ENCODE measurements around the gene EEFSEC.
"Not testable (repeated sequence)": the region's sequence is repeated elsewhere in the genome, so short reads cannot be mapped to it uniquely, and the experiment has no call there.

The EEFSEC gene

DNA sequence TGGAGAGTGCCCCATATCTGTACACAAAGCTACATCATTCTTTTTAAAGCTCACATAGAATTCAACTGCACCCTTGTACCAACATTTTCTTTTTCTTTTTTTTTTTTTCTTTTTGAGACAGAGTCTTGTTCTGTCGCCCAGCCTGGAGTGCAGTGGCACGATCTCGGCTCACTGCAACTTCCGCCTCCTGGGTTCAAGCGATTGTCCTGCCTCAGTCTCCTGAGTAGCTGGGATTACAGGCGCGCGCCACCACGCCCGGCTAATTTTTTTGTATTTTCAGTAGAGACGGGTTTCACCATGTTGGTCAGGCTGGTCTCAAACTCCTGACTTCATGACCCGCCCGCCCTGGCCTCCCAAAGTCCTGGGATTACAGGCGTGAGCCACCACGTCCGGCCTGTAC is 1.1 kb downstream of the EEFSEC start:
- not testable (repeated sequence) for DNase-seq (ENCODE audit: low read depth)

DNA sequence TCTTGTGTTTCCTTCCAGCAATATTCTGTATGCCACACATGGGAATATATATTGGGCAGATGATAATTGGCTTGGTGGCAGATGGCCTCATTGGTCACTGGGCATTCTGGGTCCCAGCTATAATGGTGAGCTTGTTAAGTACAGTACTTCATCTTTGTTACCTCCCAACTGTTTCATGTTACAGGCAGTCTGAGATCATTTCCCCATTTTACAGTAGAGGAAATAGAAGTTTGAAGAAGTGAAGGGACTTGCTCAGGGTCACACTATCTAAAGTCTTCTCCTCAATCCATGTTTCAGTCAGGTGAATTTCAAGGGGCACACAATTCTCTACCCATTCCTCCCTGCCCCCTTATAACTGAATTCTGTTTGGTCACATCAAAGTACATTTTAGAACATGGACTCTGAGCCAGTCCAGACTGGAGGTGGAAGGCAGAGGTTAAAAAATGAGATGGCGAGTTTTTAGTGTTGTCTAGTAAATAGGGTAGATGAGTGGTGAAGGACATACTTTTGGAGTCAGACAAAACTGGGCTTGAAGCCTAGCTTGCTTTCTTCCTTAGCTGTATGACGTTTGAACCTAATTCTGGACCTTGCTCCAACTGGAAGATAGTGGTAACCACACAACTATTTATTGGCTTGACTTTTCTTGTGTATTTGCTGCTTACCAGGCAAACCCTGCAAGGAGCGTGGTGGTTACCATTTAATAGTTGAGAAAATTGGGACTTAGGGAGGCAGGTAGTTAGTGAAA is 2.5 kb downstream of the EEFSEC start:
- DNase-seq (ENCODE audit: low read depth) = no peak

DNA sequence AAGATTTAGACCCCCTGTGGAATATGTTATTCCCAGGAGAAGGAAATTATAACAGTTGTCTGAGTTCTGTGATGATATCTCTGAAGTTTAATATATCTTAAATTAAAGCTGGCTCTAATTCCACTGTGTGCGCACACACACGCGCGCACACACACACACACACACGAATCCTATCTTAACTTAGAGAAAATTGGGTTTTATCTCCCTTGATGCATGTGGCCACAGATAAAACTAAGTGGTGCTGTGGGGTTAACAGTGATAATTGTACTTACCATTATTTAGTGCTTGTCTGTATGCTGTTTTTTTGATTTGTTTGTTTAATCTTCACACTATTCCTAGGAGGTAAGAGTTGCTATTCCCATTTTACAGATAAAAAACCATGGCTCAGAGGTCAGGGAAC is 7.4 kb downstream of the EEFSEC start:
- no peak for DNase-seq (ENCODE audit: low read depth)

DNA sequence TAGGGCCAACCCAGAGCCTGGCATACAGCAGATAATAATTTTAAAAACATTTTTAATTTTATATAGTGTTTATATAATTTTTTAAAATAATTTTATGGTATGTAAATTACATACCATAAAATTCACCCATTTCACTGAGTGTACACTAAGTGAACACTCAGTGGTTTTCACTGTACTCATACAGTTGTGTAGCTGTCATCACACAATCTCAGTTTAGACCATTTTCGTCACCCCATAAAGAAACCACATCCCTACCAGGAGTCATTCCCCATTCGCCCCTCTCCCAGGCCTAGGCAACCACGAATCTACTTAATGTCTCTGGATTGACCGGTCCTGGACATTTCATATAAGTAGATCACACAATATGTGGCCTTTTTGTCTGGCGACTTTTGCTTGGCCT is 10.2 kb downstream of the EEFSEC start:
- DNase-seq (ENCODE audit: low read depth) = no peak

DNA sequence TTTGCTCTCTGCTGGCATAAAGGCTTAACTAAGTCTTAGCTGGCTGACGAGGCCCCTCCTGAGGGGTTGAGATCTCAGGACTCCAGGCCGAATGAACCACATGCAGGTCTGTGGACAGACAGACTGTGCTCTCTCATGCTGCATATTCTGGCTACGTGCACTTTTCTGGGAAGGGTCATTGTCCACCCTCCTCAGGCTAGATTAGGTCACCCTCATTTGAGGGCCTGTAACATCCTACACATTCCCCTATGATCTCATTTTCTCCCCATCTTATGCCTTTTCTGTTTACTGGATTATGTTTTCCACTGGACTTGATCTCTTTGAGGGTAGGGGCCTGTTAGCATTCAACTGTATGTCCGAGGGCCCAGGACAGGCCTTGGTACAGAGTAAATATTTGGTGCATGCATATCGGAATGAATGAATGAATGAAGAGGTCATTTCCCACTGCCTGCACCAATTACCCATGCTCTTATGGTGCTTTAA is 13.7 kb downstream of the EEFSEC start:
- DNase-seq (ENCODE audit: low read depth) = no peak

DNA sequence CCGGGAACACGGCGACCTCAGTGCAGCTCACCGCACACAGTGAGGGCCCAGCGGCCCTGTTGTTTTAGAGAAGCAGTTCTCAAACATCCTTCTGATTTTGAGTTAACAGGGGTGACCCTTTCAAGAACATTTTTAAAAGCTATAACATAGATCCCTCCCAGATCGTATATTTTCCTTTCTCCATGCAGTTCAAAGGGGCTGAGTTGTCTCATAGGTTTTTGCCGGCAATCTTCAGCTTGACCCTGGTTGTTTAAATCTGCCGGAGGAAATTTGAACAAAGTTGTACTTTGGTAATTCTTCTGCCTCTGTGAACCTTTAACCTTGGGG is 14.3 kb downstream of the EEFSEC start:
- no peak for DNase-seq (ENCODE audit: low read depth)

DNA sequence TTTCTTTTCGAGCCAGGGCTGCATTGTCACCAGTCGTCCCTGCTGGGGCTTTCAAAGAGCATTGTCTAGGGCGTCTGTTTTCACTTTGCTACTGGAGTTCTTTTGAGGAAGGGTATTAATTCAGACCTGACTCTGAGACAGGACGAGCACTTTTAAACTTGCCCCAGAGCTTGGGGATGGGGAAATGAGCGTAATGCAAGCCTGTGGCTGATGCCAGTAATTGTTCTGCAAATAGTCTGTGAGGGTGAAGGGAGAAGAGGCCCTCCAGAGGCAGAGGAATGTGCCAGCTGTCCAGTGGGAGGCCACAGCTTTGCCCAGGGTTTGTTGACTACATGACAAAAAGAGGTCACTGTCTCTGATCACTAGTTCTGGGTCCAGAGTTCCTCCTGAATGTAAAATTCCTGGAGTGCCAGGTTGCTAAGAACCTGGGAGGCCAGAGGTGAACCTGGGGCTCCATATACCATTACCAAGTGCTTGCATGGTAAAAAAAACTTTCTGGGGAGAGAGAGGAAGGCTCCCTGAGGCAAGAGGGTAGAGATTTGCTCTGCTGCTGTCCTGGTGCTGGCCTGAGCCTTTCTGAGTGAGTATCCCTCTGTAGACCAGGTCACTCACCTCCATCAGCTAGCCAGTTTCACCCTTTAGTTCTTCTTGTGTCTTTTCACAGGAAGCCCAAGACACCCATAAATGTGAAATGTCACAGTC is 14.8 kb downstream of the EEFSEC start:
- DNase-seq (ENCODE audit: low read depth) = peak; percentile 31

DNA sequence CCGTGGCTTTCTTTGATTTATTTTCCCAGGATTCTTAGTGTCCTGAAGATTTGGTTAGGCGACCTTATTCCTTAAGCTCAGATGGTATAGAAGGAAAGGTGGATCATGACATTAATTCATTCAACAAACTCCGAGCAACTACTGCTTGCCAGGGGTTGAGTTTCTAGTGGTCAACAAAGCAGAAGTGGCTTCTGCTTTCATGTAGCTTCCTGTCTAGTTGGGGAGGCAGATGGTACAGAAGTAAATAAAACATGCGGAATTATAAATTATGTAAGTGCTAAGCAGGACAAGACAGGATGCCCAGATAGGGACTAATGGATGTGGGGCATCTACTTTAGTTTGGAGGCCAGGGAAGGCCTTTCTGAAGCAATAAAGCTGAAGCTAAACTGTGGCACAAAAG is 15.6 kb downstream of the EEFSEC start:
- DNase-seq (ENCODE audit: low read depth) = no peak

DNA sequence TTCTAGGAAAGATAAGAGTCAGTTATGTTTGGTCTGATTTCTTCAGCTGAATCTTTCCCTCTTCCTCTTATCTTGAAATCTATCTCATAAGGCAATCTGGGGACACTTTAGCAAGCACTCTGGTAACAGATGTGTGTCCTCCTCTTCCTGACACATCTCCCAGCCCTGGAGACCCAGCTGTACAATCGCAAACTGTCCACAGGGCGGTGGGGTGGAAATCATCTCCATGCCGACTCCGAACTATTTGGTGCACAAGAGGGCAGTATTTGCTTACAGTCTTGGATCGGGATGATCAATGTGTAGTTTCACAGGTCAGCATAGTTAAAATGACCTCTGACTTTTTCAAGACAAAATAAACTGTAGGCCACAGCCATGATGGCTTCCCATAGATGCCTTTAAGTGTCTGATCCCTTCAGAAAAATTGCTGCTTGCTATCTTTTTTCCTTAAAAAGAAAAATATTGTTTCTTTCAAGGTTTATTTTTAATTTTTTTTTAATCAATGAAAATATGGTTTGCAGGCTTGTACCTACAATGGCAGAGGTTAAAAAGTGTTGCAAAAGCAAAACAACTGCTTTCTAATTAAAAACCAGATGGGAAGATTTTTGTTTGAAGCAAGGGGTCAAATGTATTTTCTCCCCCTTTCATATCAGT is 17.7 kb downstream of the EEFSEC start:
- DNase-seq (ENCODE audit: low read depth) = peak; percentile 80

DNA sequence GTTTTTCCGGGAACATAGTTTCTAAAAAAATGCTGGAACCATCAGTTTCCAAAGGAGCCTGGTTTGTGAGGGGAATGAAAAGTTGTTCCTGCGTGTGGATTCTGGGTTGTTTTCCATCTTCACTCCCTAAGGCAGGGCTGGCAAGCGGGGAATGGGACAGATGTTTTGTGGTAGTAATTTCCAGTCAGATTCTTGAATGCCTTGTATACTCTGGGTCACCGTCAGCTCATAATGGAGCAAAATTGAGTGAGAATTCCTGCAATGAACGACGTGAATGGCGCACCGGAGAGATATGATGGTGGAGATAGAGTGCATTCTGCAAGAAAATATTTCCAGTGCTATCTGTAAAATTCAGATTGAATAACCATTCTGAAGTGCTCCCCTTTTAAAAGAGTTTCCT is 19.9 kb downstream of the EEFSEC start:
- DNase-seq (ENCODE audit: low read depth) = no peak

DNA sequence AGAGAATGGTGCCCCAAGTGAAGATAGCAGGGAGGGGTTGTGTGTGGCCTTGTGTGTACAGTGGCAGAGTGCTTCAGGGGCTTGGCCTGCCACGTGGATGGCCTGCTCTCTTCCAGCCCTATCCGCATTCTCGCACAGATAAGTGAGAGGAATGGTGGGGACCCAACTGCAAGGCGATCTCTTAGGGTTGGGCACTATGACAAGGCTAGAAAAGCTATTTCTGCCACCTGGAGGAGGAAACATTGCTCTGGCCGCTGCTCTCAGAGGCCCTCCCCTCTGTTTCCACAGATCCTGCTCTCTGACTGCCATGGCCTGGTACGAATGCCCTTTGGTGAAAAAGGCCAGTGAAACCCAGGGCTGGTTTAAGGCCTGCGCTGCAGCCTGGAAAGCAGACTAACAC is 20.6 kb downstream of the EEFSEC start:
- DNase-seq (ENCODE audit: low read depth) = no peak

DNA sequence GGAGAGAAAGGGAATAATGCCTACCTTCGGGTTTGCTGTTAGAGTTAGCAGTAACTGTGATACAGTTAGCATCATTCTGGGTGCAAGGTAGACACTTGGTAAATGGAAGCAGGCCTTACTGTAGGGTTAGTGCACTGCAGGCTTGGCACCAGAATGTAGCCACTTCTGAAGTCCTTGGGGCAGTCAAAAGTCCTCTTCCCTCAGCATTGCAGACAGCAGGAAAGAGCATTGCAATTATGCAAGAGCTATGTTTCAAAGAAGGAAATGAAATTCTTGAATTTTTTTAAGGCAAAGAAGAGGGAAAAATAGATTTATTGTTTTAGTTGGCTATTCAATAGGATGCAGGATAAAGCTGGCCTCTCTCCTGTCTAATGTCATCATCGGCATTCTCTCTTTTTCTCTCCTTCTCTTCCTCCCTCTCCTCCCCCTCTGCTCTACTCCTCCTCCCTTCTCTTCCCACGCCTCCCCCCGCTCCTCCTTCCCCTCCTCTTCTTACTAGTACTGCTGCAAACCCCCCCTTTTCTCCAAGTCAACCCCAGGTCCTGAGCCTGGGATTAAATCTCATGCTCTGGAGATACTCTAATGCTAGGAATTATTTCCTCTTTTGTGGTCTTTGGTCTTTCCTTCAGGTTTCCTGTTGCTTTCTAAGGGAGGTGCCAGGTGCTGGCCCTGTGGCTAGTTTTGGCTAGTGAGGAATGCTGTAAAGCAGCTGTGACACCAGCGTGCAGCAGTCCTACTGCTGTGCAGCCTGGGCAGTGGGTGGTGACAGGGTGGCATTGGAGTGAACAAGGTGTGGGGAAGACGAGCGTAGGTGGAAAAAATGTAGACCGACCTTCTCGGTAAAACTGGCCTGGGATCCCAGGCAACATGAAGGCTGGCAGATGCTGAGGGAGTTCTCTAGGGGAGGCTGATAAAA is 21.7 kb downstream of the EEFSEC start:
- no peak for DNase-seq (ENCODE audit: low read depth)

DNA sequence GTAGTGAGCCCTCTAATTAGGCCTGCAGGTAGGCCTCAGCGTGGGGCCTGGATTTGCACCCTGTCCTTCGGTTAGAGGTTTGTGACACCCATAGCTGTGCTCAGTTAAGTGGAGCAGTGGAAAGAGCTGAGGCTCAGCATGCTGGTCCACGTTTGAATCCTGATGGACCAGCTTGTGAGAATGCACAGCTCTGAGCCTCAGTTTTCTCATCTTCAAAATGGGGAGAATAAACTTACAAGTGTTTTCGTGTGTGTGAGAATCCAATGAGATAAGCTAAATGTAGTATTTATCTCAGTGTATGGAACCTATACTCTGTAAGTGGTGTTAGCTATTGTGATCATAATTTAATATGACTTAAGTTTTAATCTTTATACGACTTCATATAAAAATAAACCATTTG is 22.5 kb downstream of the EEFSEC start:
- DNase-seq (ENCODE audit: low read depth) = no peak

DNA sequence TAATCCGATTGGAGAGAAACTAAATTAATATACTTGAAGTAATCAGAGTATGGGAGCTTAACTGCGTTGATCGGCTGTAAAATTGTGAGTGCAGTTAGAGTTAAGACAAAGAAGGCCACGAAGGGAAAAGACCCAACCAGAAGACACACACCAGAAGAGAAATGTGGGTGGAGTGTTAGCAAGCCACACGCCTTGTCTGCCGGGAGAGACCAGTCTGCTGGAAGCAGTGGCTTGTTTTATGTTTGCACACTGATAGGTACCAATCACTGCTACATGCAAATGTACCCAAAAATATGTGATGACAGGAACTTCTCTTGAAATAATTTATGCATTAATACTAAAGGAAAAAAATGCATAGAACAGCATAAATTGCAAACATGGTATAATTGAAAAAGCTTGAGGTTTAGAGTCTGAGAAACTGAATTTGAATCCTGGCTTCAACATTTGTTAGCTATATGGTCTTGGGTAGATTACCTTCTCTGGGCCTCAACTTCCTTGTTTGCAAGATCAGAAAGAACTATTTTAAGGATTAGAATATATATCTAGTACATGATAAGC is 23.1 kb downstream of the EEFSEC start:
- no peak for DNase-seq (ENCODE audit: low read depth)

DNA sequence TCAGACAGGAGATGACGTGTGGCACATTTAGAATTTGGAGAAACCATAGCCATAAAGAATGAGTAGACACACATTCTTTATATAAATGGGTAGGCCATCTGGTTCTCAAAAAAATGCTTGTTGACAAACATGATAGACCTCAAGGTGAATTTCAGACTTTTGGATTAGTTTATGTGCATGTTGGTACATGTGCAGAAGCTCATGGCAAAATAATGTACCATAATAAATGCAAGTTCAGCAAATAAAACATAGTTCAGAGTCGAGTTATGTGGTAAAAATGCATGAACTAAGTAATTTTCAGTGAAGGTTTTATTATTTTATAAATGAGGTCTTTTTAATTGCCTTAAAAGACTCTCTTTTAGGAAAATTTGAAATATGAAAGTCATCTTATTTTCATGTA is 24.6 kb downstream of the EEFSEC start:
- no peak for DNase-seq (ENCODE audit: low read depth)

DNA sequence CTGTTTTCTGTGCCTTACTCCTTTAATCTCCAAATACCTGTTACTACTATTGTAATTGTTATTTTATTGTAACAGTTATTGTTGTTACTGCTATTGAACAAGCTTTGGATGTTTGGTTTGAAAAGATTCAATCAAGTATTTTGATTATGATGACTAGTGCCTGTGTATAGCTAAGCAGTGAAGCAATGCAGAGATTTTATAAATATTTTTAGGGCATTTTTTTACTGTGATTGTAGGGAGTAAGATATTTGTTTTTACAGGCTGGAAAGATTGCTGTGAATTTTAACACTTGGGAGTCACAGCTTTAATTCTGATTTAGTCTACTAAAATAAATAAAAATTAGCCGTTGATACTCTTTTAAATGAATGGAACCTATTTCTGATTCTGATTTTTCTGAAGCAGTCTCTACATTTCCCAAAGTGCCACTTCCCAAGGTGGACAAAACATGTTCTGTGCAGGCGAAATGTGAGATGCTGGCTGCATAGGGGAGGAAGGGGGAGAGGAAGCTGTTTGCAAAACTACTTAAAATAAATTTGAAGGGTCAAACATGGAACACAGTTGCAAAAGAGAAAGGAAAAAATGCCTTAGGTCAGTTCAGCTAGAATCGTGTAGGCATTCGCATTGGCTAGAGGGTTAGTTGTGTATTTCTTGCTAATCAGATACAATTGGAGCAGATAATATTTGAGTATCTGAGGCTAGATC is 25.7 kb downstream of the EEFSEC start:
- peak; percentile 45 for DNase-seq (ENCODE audit: low read depth)

DNA sequence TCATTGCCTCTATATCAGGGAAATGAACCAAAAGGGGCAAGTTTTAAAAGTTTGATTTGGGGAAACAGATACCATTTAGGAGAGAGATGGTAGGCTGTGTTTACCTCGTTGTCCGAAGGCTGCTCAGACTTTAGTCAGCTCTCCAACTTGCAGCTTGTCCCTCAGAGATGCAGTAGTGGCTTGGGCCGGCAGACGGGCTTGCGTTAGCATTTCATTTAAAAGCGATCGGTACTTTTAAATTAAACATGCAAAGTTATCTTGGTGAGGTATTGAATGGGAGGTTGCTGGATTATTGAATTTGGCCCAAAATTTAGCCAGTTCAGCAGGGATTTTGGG is 26.2 kb downstream of the EEFSEC start:
- DNase-seq (ENCODE audit: low read depth) = no peak

DNA sequence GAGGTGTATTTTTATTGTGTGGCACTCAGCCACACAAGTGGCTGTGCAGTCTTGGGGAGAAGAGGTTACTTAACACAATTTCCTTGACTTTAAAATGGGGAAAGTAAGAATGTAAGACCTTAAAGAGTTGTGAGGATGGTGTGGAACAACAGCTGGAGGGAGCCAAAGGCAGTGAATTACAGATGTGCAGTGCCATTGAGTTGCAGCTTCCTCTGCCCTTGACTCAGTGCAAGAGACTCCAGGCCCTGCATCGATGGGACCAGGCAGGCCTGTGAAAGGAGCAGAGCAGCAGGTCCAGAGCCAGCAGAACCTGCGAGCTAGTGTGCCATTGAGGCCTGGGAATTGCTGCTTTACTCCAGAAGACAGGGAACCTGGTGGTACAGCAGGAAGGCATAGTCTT is 27.2 kb downstream of the EEFSEC start:
- DNase-seq (ENCODE audit: low read depth) = peak; percentile 18

DNA sequence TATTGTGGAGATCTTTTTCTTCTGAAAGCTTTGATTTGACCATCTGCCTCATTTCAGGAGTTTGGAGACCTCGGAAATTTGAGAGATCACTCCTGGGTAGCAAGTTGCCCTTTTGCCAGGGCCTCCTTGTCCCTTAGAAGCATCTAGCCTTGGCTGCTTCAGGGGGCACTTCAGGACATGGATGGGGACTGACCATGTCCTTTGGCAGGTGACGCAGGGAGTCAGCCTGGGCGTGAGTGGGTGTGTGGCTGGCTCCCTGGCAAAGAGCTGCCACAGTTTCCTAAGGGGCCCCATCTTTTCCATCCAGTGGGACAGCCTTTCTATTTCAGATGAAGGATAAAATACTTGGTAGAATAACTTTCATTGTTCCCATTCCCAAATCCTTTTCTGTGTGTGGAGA is 27.6 kb downstream of the EEFSEC start:
- no peak for DNase-seq (ENCODE audit: low read depth)

DNA sequence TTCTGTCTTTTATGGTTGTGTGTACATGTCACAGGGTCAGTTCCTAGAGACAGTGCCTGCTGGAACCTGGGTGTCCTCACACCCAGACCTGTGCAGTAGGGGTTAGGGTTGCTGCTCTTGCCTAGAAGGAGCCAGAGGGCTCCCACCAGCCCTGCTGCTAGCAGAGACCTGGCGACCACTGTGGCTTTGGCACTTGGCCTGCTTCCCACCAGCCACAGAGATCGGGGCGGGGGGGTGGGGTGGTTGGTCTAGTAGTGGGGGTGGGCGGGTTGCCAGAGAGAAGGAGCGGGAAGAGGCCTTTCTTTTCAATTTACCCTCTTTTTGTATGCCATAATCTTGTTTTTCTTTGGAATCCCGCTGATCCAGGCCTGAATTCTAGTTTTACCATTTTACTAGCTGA is 29.4 kb downstream of the EEFSEC start:
- no peak for DNase-seq (ENCODE audit: low read depth)

DNA sequence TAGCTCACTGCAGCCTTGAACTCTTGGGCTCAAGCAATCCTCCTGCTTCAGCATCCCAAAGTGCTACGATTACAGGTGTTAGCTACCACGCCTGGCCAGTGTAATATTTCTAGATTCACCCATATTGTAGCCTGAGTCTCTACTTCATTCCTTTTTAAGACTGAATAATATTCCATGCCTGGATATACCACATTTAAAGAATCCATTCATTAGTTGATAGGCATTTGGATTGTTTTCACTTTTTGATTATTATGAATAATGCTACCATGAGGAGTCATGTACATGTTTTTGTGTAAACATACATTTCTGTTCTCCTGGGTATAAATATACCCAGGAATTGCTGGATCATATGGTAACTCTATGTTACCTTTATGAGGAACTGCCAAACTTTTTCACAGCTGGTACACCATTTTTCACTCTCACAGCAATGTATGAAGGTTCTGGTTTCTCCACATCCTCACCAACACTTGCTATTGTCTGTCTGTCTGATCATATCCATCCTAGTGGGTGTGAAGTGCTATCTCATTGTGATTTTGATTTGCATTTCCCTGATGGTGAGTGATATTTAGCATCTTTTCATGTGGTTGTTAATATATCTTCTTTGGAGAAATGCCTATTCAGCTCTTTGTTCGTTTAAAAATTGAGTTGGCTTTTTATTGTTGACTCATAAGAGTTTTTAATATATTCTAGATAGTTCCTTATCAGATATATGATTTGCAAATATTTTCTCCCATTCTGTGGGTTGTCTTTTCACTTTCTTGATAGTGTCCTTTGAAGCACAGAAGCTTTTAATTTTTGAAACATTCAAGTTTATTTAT is 32.6 kb downstream of the EEFSEC start:
- no peak for DNase-seq (ENCODE audit: low read depth)
